Transverse colon (tissue), 3 donors: ENCODE results near the gene PRKCH.

ENCODE experiments used
- EP300 ChIP-seq: sonication (generic); formaldehyde crosslinking; IDR thresholded peaks from one replicate; pipeline ENCODE4 v1.6.1; 2017; ENCODE audit warnings: antibody characterized with exemption, low read depth
- POLR2A ChIP-seq: fragments of 450-650 bp; IDR thresholded peaks from one replicate; pipeline ENCODE4 v1.6.1; 2016; ENCODE audit warnings: antibody characterized with exemption, mild to moderate bottlenecking, moderate library complexity
- TF ChIP-seq, protein P1 (sequence below), 5 experiments: fragments of 200-600 bp in 3 of 5; fragments of 450-650 bp in 2 of 5; sonication (generic) in 3 of 5; IDR thresholded peaks; 1 replicate in 2 of 5; 2 replicates in 3 of 5; pipeline ENCODE4 v1.5.1; 2016 to 2017; ENCODE audit warnings: antibody characterized with exemption in 5 of 5, inconsistent platforms in 3 of 5, mild to moderate bottlenecking in 2 of 5, moderate library complexity in 1 of 5

DNA sequence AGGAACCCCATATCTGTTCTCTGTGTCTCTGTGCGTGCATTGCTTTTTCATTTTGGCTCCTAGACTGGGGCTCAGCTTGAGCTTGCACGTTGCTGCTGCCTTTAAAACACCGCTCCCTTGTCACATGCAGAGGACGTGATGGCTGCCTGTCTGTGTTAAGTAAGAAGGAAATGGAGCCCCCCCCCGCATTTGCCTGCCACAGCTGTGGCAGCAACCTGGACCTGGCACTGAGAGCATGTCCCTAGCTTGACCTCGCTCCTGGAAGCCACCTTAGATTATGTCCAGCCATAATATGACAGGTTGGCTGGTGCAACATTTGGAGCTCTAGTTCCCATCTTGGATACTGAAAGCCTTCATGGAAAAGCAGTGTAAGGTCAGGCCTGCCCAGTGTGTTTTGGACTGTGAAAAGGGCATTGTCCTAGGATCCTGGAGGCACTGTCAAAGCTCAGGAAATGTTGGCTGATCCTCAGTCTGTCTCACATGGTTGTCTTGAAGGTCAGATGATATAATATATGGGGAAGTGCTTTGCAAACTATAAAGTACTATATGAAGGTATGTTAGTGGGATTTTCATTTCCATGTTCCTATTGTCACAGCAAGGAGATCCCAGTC lies 73.8 kb downstream of the PRKCH start:
- TF ChIP-seq POLR2A = no peak
- no peak for TF ChIP-seq EP300
- TF ChIP-seq, protein P1, sequence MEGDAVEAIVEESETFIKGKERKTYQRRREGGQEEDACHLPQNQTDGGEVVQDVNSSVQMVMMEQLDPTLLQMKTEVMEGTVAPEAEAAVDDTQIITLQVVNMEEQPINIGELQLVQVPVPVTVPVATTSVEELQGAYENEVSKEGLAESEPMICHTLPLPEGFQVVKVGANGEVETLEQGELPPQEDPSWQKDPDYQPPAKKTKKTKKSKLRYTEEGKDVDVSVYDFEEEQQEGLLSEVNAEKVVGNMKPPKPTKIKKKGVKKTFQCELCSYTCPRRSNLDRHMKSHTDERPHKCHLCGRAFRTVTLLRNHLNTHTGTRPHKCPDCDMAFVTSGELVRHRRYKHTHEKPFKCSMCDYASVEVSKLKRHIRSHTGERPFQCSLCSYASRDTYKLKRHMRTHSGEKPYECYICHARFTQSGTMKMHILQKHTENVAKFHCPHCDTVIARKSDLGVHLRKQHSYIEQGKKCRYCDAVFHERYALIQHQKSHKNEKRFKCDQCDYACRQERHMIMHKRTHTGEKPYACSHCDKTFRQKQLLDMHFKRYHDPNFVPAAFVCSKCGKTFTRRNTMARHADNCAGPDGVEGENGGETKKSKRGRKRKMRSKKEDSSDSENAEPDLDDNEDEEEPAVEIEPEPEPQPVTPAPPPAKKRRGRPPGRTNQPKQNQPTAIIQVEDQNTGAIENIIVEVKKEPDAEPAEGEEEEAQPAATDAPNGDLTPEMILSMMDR (IDR thresholded peaks at IDR 0.05) = no peak
